GM19239 (cell line): ENCODE results near the gene TNIK.
A peak's percentile ranks its signal among the peaks of the same experiment; 100 is the strongest.

ENCODE experiments used
- DNase-seq: peaks from one replicate; pipeline ENCODE4 v3.0.0; 2011; ENCODE audit warnings: low spot score; ENCODE audit not compliant: insufficient read length
- FAIRE-seq: peaks from 2 replicates; lab custom pipeline; 2011; peaks lifted over from hg19 to GRCh38; lab: Jason Lieb, UNC

Gene TNIK

GRCh38 chr3:171470714-171471227, 10.6 kb upstream of the TNIK start:
- FAIRE-seq (no peak), DNase-seq (no peak)

- FAIRE-seq, result no peak
- DNase-seq, result no peak
These were observed 9.2 kb upstream of the TNIK start for GRCh38 chr3:171469376-171469775.

GRCh38 chr3:171468296-171468906, 8.2 kb upstream of the TNIK start:
- DNase-seq, result no peak
- peak; percentile 39 for FAIRE-seq

- FAIRE-seq (no peak), DNase-seq (no peak)
These were observed 5.6 kb upstream of the TNIK start for GRCh38 chr3:171465763-171466162.

GRCh38 chr3:171464462-171464861, 4.3 kb upstream of the TNIK start:
- DNase-seq, result no peak

GRCh38 chr3:171462224-171462623, 2.0 kb upstream of the TNIK start:
- FAIRE-seq (no peak), DNase-seq (no peak)

More at GRCh38 chr3:171464462-171464861, 4.3 kb upstream of the TNIK start:
- FAIRE-seq, result no peak

- no peak for DNase-seq
- peak; percentile 8 for FAIRE-seq
These were observed 1.3 kb upstream of the TNIK start for GRCh38 chr3:171461525-171461917.

GRCh38 chr3:171460725-171461524, 720 bp upstream of the TNIK start:
- DNase-seq (peak; percentile 26), FAIRE-seq (peak; percentile 91)

- DNase-seq (no peak), FAIRE-seq (no peak)
These were observed 866 bp downstream of the TNIK start for GRCh38 chr3:171459137-171459941.

- FAIRE-seq, result peak; percentile 82
These were observed 1.4 kb downstream of the TNIK start for GRCh38 chr3:171458864-171459136.

GRCh38 chr3:171458071-171458863, 1.9 kb downstream of the TNIK start:
- FAIRE-seq (peak; percentile 14), DNase-seq (no peak)

More at GRCh38 chr3:171458864-171459136, 1.4 kb downstream of the TNIK start:
- DNase-seq, result no peak

- FAIRE-seq, result no peak
- DNase-seq, result no peak
These were observed 2.6 kb downstream of the TNIK start for GRCh38 chr3:171457607-171458061.

GRCh38 chr3:171456765-171457606, 3.2 kb downstream of the TNIK start:
- no peak for DNase-seq
- no peak for FAIRE-seq

- no peak for FAIRE-seq
These were observed 4.3 kb downstream of the TNIK start for GRCh38 chr3:171455603-171456550.

GRCh38 chr3:171454041-171454440, 6.2 kb downstream of the TNIK start:
- DNase-seq, result no peak
- no peak for FAIRE-seq

More at GRCh38 chr3:171455603-171456550, 4.3 kb downstream of the TNIK start:
- no peak for DNase-seq

GRCh38 chr3:171453180-171453886, 6.9 kb downstream of the TNIK start:
- no peak for DNase-seq
- no peak for FAIRE-seq

GRCh38 chr3:171452328-171452727, 7.9 kb downstream of the TNIK start:
- DNase-seq (no peak), FAIRE-seq (no peak)
